WERI-Rb-1 (cell line): ENCODE results near the gene STAB1.

ENCODE experiments used
- DNase-seq: peaks from one replicate; pipeline ENCODE4 v3.0.0-alpha.2; 2020
- H3K27ac ChIP-seq: fragments of 250-450 bp; sonication (Bioruptor Pico); 2 replicates; pipeline ENCODE4 v1.5.1; 2020; ENCODE audit warnings: mild to moderate bottlenecking, moderate library complexity
- H3K27me3 ChIP-seq: fragments of 250-450 bp; sonication (Bioruptor Pico); 2 replicates; pipeline ENCODE4 v1.5.1; 2021; ENCODE audit warnings: mild to moderate bottlenecking, low read depth, moderate library complexity; ENCODE audit not compliant: insufficient read depth, severe bottlenecking
- H3K36me3 ChIP-seq: fragments of 250-450 bp; sonication (Bioruptor Pico); 2 replicates; pipeline ENCODE4 v1.5.1; 2020; ENCODE audit warnings: mild to moderate bottlenecking, moderate library complexity
- H3K4me3 ChIP-seq: 2 replicates; pipeline ENCODE4 v1.5.1; 2011; ENCODE audit warnings: low read depth, mild to moderate bottlenecking, control low read depth, low read length
- H3K9me3 ChIP-seq: fragments of 250-450 bp; sonication (Bioruptor Pico); 2 replicates; pipeline ENCODE4 v1.5.1; 2021; ENCODE audit warnings: mild to moderate bottlenecking, moderate library complexity; ENCODE audit not compliant: severe bottlenecking
- CTCF ChIP-seq: IDR thresholded peaks from 2 replicates; pipeline ENCODE4 v1.5.1; 2011; ENCODE audit warnings: low read depth, mild to moderate bottlenecking, control low read depth, inconsistent platforms, low read length

Gene STAB1

GRCh38 chr3:52489453-52489852 is 5.7 kb upstream of the STAB1 start:
- Histone ChIP-seq H3K27ac (no peak overlapping the region), H3K27me3 (no peaks in the 10 kb centered on the region), H3K36me3 (peaks cover 91% of the 10 kb centered on the region), H3K4me3 (no peak overlapping the region), H3K9me3 (no peaks in the 10 kb centered on the region)
- DNase-seq, result no peak
- no peak for TF ChIP-seq CTCF

- Histone ChIP-seq H3K4me3 (no peak overlapping the region), H3K9me3 (no peaks in the 10 kb centered on the region), H3K27me3 (no peaks in the 10 kb centered on the region), H3K27ac (no peak overlapping the region), H3K36me3 (peaks cover 82% of the 10 kb centered on the region)
- TF ChIP-seq CTCF, result no peak
- no peak for DNase-seq
Observed at GRCh38 chr3:52490035-52490938, 4.9 kb upstream of the STAB1 start.

- H3K4me3 ChIP-seq, result no peak overlapping the region
- DNase-seq, result no peak
- H3K27me3 ChIP-seq, result no peaks in the 10 kb centered on the region
- no peak for TF ChIP-seq CTCF
- no peak overlapping the region for H3K27ac ChIP-seq
- no peaks in the 10 kb centered on the region for H3K9me3 ChIP-seq
- peaks cover 75% of the 10 kb centered on the region for H3K36me3 ChIP-seq
Observed at GRCh38 chr3:52490939-52491526, 4.1 kb upstream of the STAB1 start.

- H3K27me3 ChIP-seq, result no peaks in the 10 kb centered on the region
- no peak overlapping the region for H3K4me3 ChIP-seq
- no peak for TF ChIP-seq CTCF
- H3K27ac ChIP-seq, result no peak overlapping the region
- DNase-seq, result no peak
- H3K9me3 ChIP-seq, result no peaks in the 10 kb centered on the region
- peaks cover 65% of the 10 kb centered on the region for H3K36me3 ChIP-seq
Observed at GRCh38 chr3:52492059-52492458, 3.1 kb upstream of the STAB1 start.

- no peak for TF ChIP-seq CTCF
- Histone ChIP-seq H3K27ac (peak overlapping the region; percentile 47), H3K27me3 (no peaks in the 10 kb centered on the region), H3K36me3 (peaks cover 51% of the 10 kb centered on the region), H3K4me3 (no peak overlapping the region), H3K9me3 (no peaks in the 10 kb centered on the region)
- no peak for DNase-seq
Observed at GRCh38 chr3:52493232-52494017, 1.7 kb upstream of the STAB1 start.
